Upper lobe of right lung (tissue), 1 donor: Measurements from ENCODE around the gene RIPK1. TPM values are rescaled to one million over a fixed set of nuclear protein-coding genes. Genes with fewer than 3 reads are reported as not detected.
"Not testable (repeated sequence)": the region's sequence is repeated elsewhere in the genome, so short reads cannot be mapped to it uniquely, and the experiment has no call there.

Experiments
- ATAC-seq: fragments of 200-7000 bp; cut with Tn5 transposase; one replicate; pipeline ENCODE4 v1.9.1; 2020; ENCODE audit warnings: mild to moderate bottlenecking, moderate library complexity
- DNase-seq: peaks from one replicate; pipeline ENCODE4 v3.0.0-alpha.2; 2020
- H3K27ac ChIP-seq: fragments of 200-600 bp; one replicate; pipeline ENCODE4 v1.8.0; 2022
- H3K27me3 ChIP-seq: fragments of 200-600 bp; one replicate; pipeline ENCODE4 v1.8.0; 2022; ENCODE audit warnings: mild to moderate bottlenecking
- H3K36me3 ChIP-seq: fragments of 200-600 bp; one replicate; pipeline ENCODE4 v1.8.0; 2022
- H3K4me1 ChIP-seq: fragments of 200-600 bp; one replicate; pipeline ENCODE4 v1.8.0; 2022
- H3K4me3 ChIP-seq: fragments of 200-600 bp; one replicate; pipeline ENCODE4 v1.8.0; 2022; ENCODE audit warnings: mild to moderate bottlenecking
- H3K9me3 ChIP-seq: fragments of 200-600 bp; one replicate; pipeline ENCODE4 v1.8.0; 2022
- intact Hi-C: fragments of 100-400 bp; cut with DNase I; formaldehyde crosslinking; loops from one replicate; pipeline ENCODE4 v1.11.0; 2022
- total RNA-seq: library from RNA; stranded (reverse); fragmentation: NEBNext Ultra II Directional; extraction: Animal tissue kit (Norgen Biotek cat#: 25700); gene quantifications from one replicate; pipeline ENCODE4 v1.2.1, GENCODE V29; 2021
- TF ChIP-seq, protein P1 (sequence below): fragments of 200-600 bp; IDR thresholded peaks from one replicate; pipeline ENCODE4 v1.8.0; 2022; ENCODE audit warnings: antibody characterized with exemption
- donor health status: DM: no; HTN: yes; CAD: no; lungs with severe emphysema.

RIPK1 gene
- total RNA-seq, 1 donor from 2014 or later: 24.4 TPM

DNA sequence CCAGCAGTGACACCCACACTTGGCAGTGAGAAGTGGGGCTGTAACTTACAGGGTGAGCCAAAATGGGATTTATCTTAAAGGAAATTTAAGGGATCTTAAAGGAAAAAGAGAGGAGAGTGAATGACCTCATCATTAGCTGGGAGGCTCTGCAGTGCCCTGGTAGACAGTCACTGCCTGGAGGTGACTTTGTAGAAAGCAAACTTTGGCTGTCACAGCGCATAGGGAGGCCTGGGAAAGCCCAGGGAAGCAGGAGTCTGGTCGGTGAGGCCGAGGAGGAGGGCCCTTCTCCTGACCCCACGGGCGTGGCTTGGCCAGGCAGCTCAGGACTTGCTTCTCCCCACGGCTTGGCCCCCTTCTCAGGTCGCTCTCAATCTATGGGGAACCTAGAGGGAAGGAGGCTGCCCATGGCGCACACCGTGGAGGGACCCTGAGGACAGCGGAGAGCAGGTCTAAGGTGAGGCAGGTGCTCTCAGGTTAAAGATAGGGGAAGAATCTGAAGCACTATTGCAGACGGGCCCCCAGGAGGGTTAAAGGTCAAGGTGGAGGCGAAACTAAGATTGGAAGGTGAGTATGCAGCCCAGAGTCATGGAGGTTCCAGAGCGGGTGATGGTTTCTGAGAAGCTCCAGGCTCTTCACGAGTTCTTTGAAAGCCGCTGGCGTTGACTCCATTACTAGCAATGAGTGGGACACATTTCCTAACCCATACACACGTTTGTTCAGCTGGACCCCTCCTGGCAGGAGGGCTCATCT is 15.6 kb upstream of the RIPK1 start:
- no peaks in the 10 kb centered on the region for H3K27me3 ChIP-seq
- TF ChIP-seq, protein P1, sequence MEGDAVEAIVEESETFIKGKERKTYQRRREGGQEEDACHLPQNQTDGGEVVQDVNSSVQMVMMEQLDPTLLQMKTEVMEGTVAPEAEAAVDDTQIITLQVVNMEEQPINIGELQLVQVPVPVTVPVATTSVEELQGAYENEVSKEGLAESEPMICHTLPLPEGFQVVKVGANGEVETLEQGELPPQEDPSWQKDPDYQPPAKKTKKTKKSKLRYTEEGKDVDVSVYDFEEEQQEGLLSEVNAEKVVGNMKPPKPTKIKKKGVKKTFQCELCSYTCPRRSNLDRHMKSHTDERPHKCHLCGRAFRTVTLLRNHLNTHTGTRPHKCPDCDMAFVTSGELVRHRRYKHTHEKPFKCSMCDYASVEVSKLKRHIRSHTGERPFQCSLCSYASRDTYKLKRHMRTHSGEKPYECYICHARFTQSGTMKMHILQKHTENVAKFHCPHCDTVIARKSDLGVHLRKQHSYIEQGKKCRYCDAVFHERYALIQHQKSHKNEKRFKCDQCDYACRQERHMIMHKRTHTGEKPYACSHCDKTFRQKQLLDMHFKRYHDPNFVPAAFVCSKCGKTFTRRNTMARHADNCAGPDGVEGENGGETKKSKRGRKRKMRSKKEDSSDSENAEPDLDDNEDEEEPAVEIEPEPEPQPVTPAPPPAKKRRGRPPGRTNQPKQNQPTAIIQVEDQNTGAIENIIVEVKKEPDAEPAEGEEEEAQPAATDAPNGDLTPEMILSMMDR: no peak
- ATAC-seq (no peak), DNase-seq (no peak)
- intact Hi-C loops: no loop called here
- H3K4me1 ChIP-seq: peaks cover 7% of the 10 kb centered on the region
- no peak overlapping the region for H3K4me3 ChIP-seq
- H3K9me3 ChIP-seq: no peaks in the 10 kb centered on the region
- no peaks in the 10 kb centered on the region for H3K36me3 ChIP-seq
- H3K27ac ChIP-seq: no peak overlapping the region

DNA sequence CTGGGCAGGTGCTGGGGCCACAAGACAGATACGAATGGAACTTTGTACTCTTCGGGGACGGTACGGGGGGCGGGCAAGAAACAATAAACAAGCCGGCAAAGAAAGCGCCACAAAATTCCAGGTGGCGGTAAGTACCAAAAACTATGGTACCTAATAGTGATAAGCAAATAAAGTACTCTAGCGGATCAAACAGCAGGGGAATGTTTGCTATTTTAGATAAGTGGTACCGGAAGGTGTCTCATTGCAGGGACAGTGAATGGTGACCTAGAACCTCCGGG is 15.1 kb upstream of the RIPK1 start:
- peaks cover 7% of the 10 kb centered on the region for H3K4me1 ChIP-seq
- H3K36me3 ChIP-seq: no peaks in the 10 kb centered on the region
- H3K27me3 ChIP-seq: no peaks in the 10 kb centered on the region
- H3K9me3 ChIP-seq: no peaks in the 10 kb centered on the region
- peak overlapping the region; percentile 47 for H3K27ac ChIP-seq
- ATAC-seq (no peak), DNase-seq (no peak)
- TF ChIP-seq, protein P1: no peak
- intact Hi-C loops: no loop called here
- peak overlapping the region; percentile 59 for H3K4me3 ChIP-seq

DNA sequence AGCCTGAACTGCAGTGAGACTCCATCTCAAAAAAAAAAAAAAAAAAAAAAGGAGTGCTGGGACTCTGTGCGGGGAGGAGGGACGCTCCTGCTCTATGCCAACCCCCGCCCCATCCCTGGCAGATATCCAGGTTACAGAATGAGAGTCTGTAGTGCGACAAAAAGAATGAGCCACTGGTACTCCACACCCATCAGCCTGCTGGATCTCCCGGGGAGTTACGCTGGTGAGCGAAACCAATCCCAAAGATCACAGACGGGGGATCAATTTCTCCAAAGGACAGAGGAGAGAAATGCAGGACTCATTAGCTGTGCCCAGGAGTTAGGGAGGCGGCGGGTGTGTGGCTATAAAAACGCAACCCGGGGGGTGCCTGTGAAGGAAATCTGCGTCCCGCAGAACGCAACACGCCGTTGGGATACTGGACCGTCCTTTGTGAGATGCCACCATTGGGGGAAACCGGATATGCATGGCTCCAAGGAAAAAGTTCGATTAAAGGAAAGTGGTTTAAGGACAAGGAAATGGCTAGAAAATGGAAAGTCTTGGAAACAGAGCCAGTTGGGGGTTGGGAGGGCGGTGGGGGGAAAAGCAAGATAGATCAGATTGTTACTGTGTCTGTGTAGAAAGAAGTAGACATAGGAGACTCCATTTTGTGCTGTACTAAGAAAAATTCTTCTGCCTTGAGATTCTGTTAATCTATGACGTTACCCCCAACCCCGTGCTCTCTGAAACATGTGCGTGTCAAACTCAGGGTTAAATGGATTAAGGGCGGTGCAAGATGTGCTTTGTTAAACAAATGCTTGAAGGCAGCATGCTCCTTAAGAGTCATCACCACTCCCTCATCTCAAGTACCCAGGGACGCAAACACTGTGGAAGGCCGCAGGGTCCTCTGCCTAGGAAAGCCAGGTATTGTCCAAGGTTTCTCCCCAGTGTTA is 13.8 kb upstream of the RIPK1 start:
- H3K36me3 ChIP-seq, ATAC-seq, H3K27me3 ChIP-seq, H3K4me1 ChIP-seq, DNase-seq, H3K9me3 ChIP-seq: not testable (repeated sequence)
- intact Hi-C loops: loop anchor here (2.0 kb wide), 1 partner anchor 56 kb away; the partner anchor contains the start of gene NQO2
- Histone ChIP-seq H3K27ac (peak overlapping the region; percentile 47), H3K4me3 (peak overlapping the region; percentile 59)

DNA sequence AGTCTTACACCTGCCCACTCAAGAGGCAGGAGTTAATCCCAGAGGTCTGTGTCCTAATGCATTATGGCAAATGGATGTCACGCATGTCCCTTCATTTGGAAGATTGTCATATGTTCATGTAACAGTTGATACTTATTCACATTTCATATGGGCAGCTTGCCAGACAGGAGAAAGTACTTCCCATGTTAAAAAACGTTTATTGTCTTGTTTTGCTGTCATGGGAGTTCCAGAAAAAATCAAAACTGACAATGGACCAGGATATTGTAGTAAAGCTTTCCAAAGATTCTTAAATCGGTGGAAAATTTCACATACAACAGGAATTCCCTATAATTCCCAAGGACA is 13.2 kb upstream of the RIPK1 start:
- intact Hi-C loops: loop anchor here (2.0 kb wide), 1 partner anchor 56 kb away; the partner anchor contains the start of gene NQO2
- not testable (repeated sequence) for ATAC-seq, H3K27me3 ChIP-seq, H3K4me1 ChIP-seq, H3K4me3 ChIP-seq, H3K27ac ChIP-seq, DNase-seq, H3K9me3 ChIP-seq, H3K36me3 ChIP-seq

DNA sequence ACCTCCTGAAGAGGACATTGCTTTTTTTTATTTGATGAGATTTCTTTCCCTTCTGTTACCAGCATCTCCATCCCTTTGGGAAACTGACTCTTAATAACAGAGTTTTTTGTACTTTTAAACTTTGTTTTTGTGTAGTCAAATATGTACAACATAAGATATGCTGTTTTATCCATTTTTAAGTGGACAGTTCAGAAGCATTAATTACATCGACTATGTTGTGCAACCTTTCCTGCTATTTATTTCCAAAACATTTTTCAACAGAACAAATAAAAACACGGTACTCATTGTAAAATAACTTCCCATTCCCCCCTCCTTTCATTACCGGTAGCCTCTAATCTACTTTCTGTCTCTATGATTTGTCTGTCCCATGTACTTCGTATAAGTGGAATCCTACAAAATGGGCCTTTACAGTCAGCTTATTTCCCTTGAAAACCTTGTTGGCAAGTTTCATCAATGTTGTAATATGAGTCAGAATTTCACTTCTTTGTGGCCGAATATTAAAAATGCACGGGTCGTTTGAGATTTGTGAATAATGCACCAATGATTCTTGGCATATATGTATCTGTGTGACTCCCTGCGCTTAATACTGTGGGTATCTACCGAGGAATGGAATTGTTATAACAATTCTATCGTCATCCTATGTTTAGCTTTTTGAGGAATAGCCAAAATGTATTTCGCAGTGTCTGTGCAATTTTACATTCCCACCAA is 11.1 kb upstream of the RIPK1 start:
- H3K9me3 ChIP-seq: no peaks in the 10 kb centered on the region
- TF ChIP-seq, protein P1: no peak
- intact Hi-C loops: no loop called here
- no peak for DNase-seq
- no peaks in the 10 kb centered on the region for H3K27me3 ChIP-seq
- H3K4me1 ChIP-seq: peaks cover 7% of the 10 kb centered on the region
- no peak for ATAC-seq
- no peak overlapping the region for H3K4me3 ChIP-seq
- no peaks in the 10 kb centered on the region for H3K36me3 ChIP-seq
- no peak overlapping the region for H3K27ac ChIP-seq

DNA sequence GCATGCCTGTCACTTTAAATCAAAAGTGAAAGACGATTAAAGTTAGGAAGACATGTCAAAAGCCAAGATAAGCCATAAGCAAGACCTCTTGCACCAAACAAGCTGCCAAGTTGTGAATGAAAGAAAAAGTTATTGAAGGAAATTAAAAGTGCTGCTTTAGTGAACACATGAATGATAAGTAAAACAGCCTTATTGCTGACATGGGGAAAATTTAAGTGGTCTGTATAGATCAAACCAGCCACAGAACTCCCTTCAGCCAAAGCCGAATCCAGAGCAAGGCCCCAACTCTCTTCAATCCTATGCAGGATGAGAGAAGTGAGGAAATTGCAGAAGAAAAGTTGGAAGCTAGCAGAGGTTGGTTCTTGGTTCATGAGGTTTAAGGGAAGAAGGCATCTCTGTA is 9.3 kb upstream of the RIPK1 start:
- Histone ChIP-seq H3K4me1 (peaks cover 5% of the 10 kb centered on the region), H3K27ac (no peak overlapping the region), H3K27me3 (no peaks in the 10 kb centered on the region), H3K9me3 (no peaks in the 10 kb centered on the region), H3K36me3 (no peaks in the 10 kb centered on the region), H3K4me3 (no peak overlapping the region)
- TF ChIP-seq, protein P1: no peak
- no peak for DNase-seq
- ATAC-seq: no peak
- intact Hi-C loops: no loop called here

DNA sequence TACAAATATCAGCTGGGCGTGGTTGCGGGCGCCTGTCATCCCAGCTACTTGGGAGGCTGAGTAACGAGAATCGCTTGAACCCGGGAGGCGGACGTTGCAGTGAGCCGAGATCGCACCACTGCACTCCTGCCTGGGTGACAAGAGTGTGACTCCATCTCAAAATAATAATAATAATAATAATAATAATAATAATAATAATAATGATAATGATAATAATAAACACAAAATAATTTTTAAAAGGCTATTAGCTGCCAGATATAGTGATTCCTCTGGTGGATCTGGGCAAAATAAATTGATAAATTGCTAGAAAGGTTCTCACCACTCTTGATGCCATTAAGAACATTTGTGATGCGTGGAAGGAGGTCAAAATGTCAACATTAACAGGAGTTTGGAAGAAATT is 8.2 kb upstream of the RIPK1 start:
- ATAC-seq, H3K36me3 ChIP-seq, H3K4me3 ChIP-seq, DNase-seq, intact Hi-C loops, H3K9me3 ChIP-seq, H3K27me3 ChIP-seq, H3K27ac ChIP-seq, H3K4me1 ChIP-seq: not testable (repeated sequence)
